GM21576 (cell line): ENCODE results near the gene PSMD5.

Source experiments
- ATAC-seq: cut with Tn5 transposase; IDR thresholded peaks from one replicate; pipeline ENCODE4 v1.9.1; 2021; ENCODE audit warnings: mild to moderate bottlenecking, moderate library complexity; ENCODE audit not compliant: unreplicated experiment

Gene PSMD5

DNA sequence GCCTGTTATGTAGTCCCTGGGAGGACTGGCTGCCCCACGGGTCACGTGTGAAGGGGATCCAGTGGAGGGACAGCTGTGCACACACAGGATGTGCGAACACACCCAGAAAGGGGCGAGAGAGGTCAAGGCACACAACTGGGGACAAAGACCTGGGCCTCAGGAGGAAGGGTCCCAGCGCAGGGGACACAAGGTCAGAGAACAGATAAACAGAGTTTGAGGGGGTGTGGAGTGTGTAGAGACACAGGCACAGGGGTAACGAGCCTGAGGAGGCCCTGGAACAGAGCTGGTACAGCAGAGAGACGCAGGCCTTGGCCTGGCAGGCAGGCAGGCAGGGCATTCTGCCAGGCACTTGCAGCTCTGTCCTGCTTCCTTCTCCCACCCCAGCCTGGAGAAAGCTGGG lies 14.8 kb upstream of the PSMD5 start:
- ATAC-seq: no peak

GRCh38 chr9:120856700-120857099 lies 14.0 kb upstream of the PSMD5 start:
- ATAC-seq: no peak

DNA sequence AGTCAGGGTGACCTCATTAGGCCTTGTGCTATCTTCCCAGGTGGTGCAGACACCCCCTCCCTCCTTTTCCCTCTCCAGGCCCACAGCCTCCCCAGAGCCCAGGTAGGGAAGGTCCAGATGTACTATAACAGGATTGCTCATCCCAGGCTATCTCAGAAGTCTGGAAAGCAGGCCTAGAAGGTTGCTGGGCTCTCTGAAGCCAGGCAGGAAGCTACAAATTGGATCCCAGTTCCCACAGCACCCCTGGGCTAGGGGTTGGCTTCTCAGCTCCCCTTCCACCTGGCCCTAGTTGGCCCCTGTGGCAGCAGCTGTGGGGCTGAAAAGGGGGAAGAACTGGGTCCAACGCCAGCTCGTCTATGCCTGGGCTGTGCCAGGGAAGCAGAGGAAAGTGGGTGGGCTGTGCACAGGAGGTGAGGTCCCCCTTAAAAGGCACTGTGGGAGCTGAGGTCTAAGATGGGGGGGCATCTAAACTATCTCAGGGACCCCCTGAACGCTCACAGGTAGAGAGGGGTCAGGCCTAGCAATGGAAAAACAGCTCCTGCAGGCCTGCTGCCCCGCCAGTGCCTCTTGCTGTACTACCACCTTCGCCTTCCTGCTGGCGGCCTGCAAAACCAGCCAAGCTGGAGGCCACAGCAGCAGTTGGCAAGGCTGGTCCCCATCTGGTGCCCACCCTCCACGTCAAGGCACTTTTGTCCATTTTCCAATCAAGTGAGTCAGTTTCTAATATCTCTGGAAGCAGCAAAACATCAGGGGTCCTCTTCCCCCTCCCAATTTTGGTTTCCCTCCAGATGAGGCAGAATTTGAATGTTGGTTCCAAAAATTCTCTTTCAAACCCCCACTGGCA lies 13.3 kb upstream of the PSMD5 start:
- no peak for ATAC-seq

- no peak for ATAC-seq
Observed at GRCh38 chr9:120854596-120855327, 12.0 kb upstream of the PSMD5 start.

GRCh38 chr9:120853198-120853597 lies 10.5 kb upstream of the PSMD5 start:
- no peak for ATAC-seq

- ATAC-seq: no peak
Observed at GRCh38 chr9:120852240-120853010, 9.7 kb upstream of the PSMD5 start.

- ATAC-seq: no peak
Observed at GRCh38 chr9:120851449-120851848, 8.7 kb upstream of the PSMD5 start.

- ATAC-seq: no peak
Observed at GRCh38 chr9:120850315-120850714, 7.6 kb upstream of the PSMD5 start.

GRCh38 chr9:120846906-120847305 lies 4.2 kb upstream of the PSMD5 start:
- no peak for ATAC-seq

DNA sequence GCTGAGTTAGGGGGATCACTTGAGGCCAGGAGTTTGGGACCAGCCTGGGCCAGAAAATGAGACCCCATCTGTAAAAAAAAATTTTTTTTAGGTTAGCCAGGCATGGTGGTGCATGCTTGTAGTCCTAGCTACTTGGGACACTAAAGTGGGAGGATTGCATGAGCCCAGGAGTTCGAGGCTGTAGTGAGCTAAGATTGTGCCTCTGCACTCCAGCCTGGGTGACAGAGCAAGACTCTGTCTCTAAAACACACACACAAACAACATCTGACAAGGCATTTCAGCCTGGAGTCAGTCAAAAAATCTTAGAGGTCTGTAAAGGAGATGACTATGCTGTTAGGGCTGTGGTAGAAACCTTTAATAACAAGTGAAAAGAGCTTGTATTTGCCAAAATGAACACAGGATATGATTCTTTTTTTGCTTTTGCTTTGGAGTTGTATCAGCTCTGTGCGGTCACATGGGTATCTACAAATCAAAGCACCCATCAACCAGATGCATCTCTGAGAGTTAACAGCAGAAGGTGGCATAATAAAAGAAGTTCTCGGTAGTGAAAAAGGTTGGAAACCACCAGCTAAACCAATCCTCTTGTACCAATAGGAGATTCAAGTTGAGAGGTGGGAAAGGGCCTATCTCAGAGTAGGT lies 3.6 kb upstream of the PSMD5 start:
- ATAC-seq: no peak

GRCh38 chr9:120845255-120845654 lies 2.5 kb upstream of the PSMD5 start:
- ATAC-seq: no peak

DNA sequence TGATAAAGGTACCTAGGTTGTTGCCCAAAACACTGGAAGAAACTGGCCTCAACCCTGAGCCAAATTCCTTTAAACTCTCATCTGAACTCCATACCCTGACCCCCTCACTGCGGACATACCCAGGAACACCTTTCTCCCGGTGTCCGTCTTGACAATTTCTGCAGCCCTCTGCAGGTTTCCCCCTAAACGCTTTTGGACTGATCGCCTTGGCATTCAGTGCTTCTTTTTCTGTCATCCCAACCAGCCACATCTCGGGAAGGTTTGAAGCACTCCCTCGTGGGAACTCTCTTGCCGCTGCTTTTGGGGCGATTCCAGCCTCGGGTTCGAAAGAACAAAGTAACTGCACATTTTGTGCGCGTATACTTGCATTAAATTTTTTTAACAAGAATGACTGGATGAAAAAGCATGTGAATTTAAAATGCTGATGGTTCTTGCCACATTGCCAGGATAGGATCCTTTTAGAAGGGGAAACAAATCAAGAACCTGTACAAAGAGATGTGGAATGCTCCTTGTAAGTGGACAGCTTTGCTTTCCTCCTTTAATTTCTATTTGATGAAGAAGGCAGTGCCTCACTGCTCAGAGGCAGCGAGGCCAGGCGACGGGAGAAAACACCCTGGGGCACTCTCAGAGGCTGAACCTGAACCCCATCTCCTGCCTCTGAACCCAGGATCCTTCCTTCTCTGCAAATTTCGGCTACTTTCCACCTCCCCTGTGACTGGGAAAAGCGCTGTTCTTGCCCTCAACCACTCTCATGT lies 615 bp downstream of the PSMD5 start:
- ATAC-seq: no peak

- no peak for ATAC-seq
Observed at GRCh38 chr9:120839146-120839545, 3.6 kb downstream of the PSMD5 start.

DNA sequence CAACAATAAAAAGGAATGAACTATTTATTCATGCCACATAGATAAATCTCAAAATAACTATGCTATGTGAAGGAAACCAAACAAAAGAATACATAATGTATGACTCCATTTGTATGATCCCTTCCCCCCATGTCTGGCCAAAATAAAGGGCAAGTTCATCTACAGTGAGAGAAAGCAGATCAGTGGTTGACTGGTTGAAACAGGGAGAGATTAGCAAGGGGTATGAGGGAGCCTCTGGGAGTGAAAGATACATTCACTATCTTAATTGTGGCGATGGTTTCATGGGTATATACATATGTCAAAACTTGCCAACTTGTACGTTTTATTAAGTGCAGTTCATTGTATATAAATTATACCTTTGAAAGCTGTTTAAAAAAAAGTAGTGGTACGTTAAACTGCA lies 4.8 kb downstream of the PSMD5 start:
- ATAC-seq: no peak

DNA sequence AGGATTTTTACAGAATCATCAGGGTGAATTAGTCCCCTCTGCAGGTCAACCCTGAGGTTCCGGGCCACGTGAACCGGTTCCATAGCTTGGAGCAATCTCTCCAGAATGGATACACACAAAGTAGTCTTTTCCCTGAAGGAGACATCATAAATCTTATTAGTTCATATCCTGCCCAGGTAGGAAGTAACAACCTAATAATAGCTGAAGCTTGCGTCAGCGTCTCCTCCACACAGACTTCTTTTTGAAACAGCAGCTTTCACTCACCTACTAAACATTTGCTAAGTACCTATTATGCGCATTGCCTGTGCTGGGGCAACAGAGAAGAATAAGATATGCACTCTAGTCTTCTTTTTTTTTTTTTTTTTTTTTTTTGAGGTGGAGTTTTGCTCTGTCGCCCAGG lies 9.4 kb downstream of the PSMD5 start:
- no peak for ATAC-seq

- no peak for ATAC-seq
Observed at GRCh38 chr9:120832807-120833206, 9.9 kb downstream of the PSMD5 start.

DNA sequence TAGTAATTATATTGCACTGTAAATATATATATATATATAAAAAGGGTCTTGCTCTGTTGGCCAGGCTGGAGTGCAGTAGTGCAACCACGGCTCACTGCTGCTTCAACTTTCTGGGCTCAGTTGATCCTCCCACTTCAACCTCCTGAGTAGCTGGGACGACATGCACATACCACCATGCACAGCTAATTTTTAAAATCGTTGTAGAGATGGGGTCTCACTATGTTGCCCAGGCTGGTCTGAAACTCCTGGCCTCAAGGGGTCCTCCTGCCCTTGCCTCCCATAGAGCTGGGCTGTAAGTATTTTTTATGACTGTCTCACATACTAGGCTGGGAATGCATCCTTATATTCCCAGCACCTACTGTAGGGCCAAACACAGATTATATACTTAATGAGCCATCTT lies 11.9 kb downstream of the PSMD5 start:
- no peak for ATAC-seq

DNA sequence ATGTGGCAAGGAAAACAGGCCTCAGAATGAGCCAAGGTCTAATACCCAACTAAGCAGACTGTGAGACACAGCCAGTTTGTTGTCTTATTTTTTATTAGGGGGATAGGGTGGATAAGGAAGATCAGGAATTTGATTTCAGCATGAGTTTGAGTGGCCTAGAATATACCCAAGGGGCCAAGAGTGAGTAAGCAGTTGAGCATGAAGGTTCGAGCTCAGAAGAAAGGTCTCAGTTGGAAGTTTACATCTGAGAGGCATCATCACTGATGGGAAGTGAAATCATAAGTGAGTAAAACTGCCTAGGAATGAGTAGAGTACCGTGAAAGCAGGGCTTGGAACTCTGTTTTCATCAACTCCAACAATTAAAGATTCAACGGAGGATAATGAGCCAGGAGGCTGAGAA lies 12.6 kb downstream of the PSMD5 start:
- no peak for ATAC-seq

GRCh38 chr9:120829650-120830049 lies 13.1 kb downstream of the PSMD5 start:
- no peak for ATAC-seq

DNA sequence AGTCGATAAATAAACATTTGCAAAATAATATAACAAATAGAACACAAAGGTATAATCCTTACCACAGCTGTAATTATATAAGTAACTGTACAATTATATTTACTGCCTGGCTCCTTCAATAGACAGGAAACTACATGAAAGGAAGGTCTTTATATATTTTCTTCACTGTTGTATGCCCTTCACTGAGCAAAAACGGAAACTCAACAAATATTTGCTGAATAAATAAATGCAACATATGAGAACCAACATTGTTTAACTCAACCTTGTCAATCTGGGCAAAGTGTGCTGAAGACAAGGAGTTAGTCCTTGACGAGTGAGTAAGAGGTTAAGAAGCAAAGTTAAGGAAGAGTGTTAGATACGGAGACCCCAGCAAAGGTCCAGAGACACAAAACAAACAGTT lies 22.6 kb downstream of the PSMD5 start:
- no peak for ATAC-seq
